Mammary microvascular endothelial cell (primary cell): Measurements from ENCODE around the gene BACE2. TPM values are rescaled to one million over a fixed set of nuclear protein-coding genes. Genes with fewer than 3 reads are reported as not detected.

ENCODE experiments used
- total RNA-seq: library from RNA; depleted of rRNA; stranded (reverse); fragments of >200 nt; gene quantifications from 2 replicates; pipeline ENCODE4 v1.2.3, GENCODE V29; 2015

Gene BACE2
- 238 and 264 TPM in 2 replicates for total RNA-seq

GRCh38 chr21:41167348-41168342 is at the start of gene BACE2:
TSS of gene BACE2 (plus strand) at chr21:41168160. CDS start at chr21:41168264, 104 bp downstream.

GRCh38 chr21:41316200-41317062 is 148.5 kb downstream of the BACE2 start, which contains the start of gene FAM3B:
TSS of gene FAM3B (plus strand) at chr21:41316801. CDS start at chr21:41316880, 79 bp downstream.

Other genes starting within 250 kb of the BACE2 start
- gene FAM3B, start 148.6 kb downstream of the BACE2 start, total RNA-seq = not detected in 2 replicates
- 16.9 and 22.6 TPM in 2 replicates for gene MX2, start 193.9 kb downstream of the BACE2 start, total RNA-seq